HepG2 (cell line): ENCODE data around the gene LMTK2.

Experiments used
- FOSL1 ChIP-seq: sonication (generic); formaldehyde crosslinking; IDR thresholded peaks from 2 replicates; pipeline ENCODE4 v1.9.0; 2021; ENCODE audit warnings: missing genetic modification reagents, borderline replicate concordance
- KDM5A ChIP-seq: fragments of 200-600 bp; sonication (generic); IDR thresholded peaks from 2 replicates; pipeline ENCODE4 v1.7.0; 2018; ENCODE audit warnings: antibody characterized with exemption, mild to moderate bottlenecking, low read length, borderline replicate concordance
- TF ChIP-seq, protein P1 (sequence below), 2 experiments: sonication (generic) in 1 of 2; formaldehyde crosslinking in 1 of 2; IDR thresholded peaks; 2 replicates each; pipeline versions ENCODE4 v1.5.1 to v1.6.1; 2011 to 2020; ENCODE audit warnings: borderline replicate concordance in 1 of 2, low read depth in 1 of 2, low read length in 1 of 2, mild to moderate bottlenecking in 1 of 2, missing genetic modification reagents in 1 of 2, moderate library complexity in 1 of 2

DNA sequence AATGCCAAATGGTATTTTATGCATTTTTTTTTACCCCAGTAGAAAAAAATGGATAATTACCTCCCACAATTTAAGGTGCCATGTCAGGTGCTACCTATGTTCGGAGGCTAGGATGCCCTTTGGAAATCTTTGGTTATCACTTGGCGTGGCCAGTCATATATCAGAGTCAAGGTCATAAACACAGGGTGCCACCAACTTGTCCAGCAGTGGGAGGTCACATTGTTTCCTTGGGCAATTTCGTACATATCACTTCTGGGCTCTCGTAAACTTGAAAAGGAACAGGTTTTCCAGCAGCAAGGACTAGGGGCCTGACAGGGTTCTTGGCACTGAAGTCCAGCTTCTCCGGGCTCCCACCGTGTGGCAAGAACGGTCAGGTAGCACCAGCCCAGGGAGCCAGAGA, 56.6 kb downstream of the LMTK2 start:
- TF ChIP-seq, protein P1, sequence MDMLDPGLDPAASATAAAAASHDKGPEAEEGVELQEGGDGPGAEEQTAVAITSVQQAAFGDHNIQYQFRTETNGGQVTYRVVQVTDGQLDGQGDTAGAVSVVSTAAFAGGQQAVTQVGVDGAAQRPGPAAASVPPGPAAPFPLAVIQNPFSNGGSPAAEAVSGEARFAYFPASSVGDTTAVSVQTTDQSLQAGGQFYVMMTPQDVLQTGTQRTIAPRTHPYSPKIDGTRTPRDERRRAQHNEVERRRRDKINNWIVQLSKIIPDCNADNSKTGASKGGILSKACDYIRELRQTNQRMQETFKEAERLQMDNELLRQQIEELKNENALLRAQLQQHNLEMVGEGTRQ (IDR thresholded peaks at IDR 0.05; ENCODE audit: low read depth, low read length), result no peak
- TF ChIP-seq, protein P1 (CRISPR knock-in tag; IDR thresholded peaks at IDR 0.05; ENCODE audit: borderline replicate concordance), result no peak
- no peak for TF ChIP-seq KDM5A
- no peak for TF ChIP-seq FOSL1 (CRISPR knock-in tag)
